T-cell (primary cell): ENCODE results near the gene FUCA1. TPM values are rescaled to one million over a fixed set of nuclear protein-coding genes. Genes with fewer than 3 reads are reported as not detected.
A peak's percentile ranks its signal among the peaks of the same experiment; 100 is the strongest.

Experiments
- ATAC-seq, 4 experiments: fragments of 200-7000 bp in 3 of 4; fragments of 150-1000 bp in 1 of 4; cut with Tn5 transposase; replicated peaks in 1 of 4; 1 replicate in 3 of 4; 2 replicates in 1 of 4; pipeline ENCODE4 v1.10.0; 2021; ENCODE audit warnings: moderate library complexity in 3 of 4, mild to moderate bottlenecking in 2 of 4, moderate number of reproducible peaks in 1 of 4
- CTCF ChIA-PET, 2 donors: fragments of 300-600 bp; sonication (Branson Sonifier 250); formaldehyde crosslinking; loops; one replicate each; lab custom pipeline; 2022; ENCODE audit warnings: antibody characterized with exemption in 2 of 2; lab: Charles Lee
- POLR2A ChIA-PET, 2 donors: fragments of 300-600 bp; sonication (Branson Sonifier 250); formaldehyde crosslinking; loops; one replicate each; lab custom pipeline; 2022; ENCODE audit warnings: antibody characterized with exemption in 2 of 2; lab: Charles Lee
- DNase-seq, 35 experiments: peaks; one replicate each; pipeline versions ENCODE4 v3.0.0 to v3.0.0-alpha.2; 2013 to 2023
- H3K27ac ChIP-seq: one replicate; pipeline ENCODE4 v1.5.1; 2013; ENCODE audit warnings: low read length
- H3K27me3 ChIP-seq, 2 experiments: replicated peaks in 1 of 2; 1 replicate in 1 of 2; 2 replicates in 1 of 2; pipeline versions ENCODE4 v1.6.1 to v1.7.0; 2013; ENCODE audit warnings: low read length in 1 of 2, mixed read lengths in 1 of 2; ENCODE audit not compliant: control insufficient read depth in 2 of 2, insufficient read depth in 2 of 2; ENCODE audit errors: extremely low read depth in 1 of 2
- H3K36me3 ChIP-seq, 2 donors: 1 replicate in 1 of 2; 2 replicates in 1 of 2; pipeline versions ENCODE4 v1.6.1 to v1.7.0; 2013; ENCODE audit warnings: low read length in 1 of 2; ENCODE audit not compliant: control insufficient read depth in 2 of 2, insufficient read depth in 1 of 2; ENCODE audit errors: extremely low read depth in 1 of 2
- H3K4me1 ChIP-seq, 2 experiments: 1 replicate in 1 of 2; 2 replicates in 1 of 2; pipeline versions ENCODE4 v1.6.1 to v1.7.0; 2013; ENCODE audit warnings: low read length in 2 of 2, mixed read lengths in 1 of 2; ENCODE audit not compliant: insufficient read depth in 2 of 2, control insufficient read depth in 1 of 2; ENCODE audit errors: extremely low read depth in 1 of 2
- H3K4me3 ChIP-seq, 2 donors: 1 replicate in 1 of 2; 2 replicates in 1 of 2; pipeline versions ENCODE4 v1.5.1 to v1.7.0; 2013; ENCODE audit warnings: mild to moderate bottlenecking in 2 of 2, low read length in 1 of 2, moderate library complexity in 1 of 2; ENCODE audit not compliant: control insufficient read depth in 1 of 2; ENCODE audit errors: extremely low read depth in 1 of 2
- H3K9me3 ChIP-seq: 2 replicates; pipeline ENCODE4 v1.7.0; 2013
- H3K27ac Mint-ChIP-seq, 2 donors: one replicate each; pipeline ENCODE4 v1.8.0; 2020 to 2021; ENCODE audit warnings: mild to moderate bottlenecking in 2 of 2, mixed read lengths in 2 of 2
- H3K27me3 Mint-ChIP-seq, 2 donors: one replicate each; pipeline ENCODE4 v1.8.0; 2021 to 2022; ENCODE audit warnings: mixed read lengths in 2 of 2
- H3K36me3 Mint-ChIP-seq: one replicate; pipeline ENCODE4 v1.8.0; 2021; ENCODE audit warnings: mixed read lengths
- H3K4me1 Mint-ChIP-seq, 3 donors: one replicate each; pipeline ENCODE4 v1.8.0; 2020 to 2022; ENCODE audit warnings: mixed read lengths in 3 of 3, mild to moderate bottlenecking in 1 of 3
- H3K4me3 Mint-ChIP-seq, 3 donors: one replicate each; pipeline ENCODE4 v1.8.0; 2020 to 2022; ENCODE audit warnings: mild to moderate bottlenecking in 3 of 3, mixed read lengths in 3 of 3, moderate library complexity in 3 of 3
- H3K9me3 Mint-ChIP-seq, 3 donors: one replicate each; pipeline ENCODE4 v1.8.0; 2020 to 2022; ENCODE audit warnings: mixed read lengths in 3 of 3
- WGBS: methylation state at CpG from one replicate; pipeline ENCODE4 v1.1.5; 2013; ENCODE audit warnings: missing lambda C conversion rate; ENCODE audit not compliant: insufficient coverage; 5-methylcytosine and 5-hydroxymethylcytosine counted together
- total RNA-seq, 35 experiments: library from RNA in 6 of 35; stranded (reverse) in 6 of 35; fragments of 120-200 nt in 1 of 35; gene quantifications; one replicate each; pipeline versions ENCODE4 v1.2.1 to v1.2.4 and lab custom pipeline; 2013 to 2026

The FUCA1 gene
- total RNA-seq, 5 donors from 2014 or later (not counting 1 experiment from before 2014, with no cell fraction given): 5.6 to 11.5 (median 10.7) TPM

DNA sequence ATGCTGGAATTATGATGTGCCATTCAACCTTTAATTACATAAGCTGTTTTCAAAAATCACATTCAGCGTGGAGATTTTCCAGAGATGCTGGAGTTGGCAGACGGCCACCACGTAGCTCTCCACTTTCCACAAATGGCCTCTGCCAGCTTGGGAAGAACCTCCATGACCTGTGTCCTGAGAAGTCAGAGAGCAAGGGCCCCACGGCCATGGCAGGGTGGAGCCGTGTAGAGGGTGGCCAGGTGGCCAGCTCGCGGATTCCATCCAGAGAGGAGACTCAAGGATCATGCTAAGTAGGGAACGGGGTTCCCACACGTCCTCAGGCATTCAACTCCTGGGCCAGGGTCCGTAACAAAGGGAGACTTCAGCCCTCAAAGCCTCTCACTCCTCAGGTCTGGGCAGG is 66.2 kb downstream of the FUCA1 start:
- no peak overlapping the region for H3K4me3 ChIP-seq
- Mint-ChIP-seq H3K9me3 (no peaks in the 10 kb centered on the region), H3K27ac (peak overlapping the region; percentile 61 to 69), H3K4me3 (peak overlapping the region; percentile 50 to 87 (median 82)), H3K4me1 (peaks cover 14 to 24% (median 16%) of the 10 kb centered on the region in 3 donors), H3K36me3 (no peaks in the 10 kb centered on the region), H3K27me3 (no peaks in the 10 kb centered on the region)
- H3K27ac ChIP-seq: peak overlapping the region; percentile 87
- DNase-seq (no peak), ATAC-seq (no peak)
- ChIA-PET CTCF (interaction anchor here in 1 of 2 donors (0.6 to 2.1 kb wide), 4 partner anchors 9 to 30 kb away, joined by 3 to 10 read pairs (median 4); no protein-coding TSS in a partner anchor), POLR2A (interaction anchor here in 1 of 2 donors (0.6 kb wide), 1 partner anchor 24 kb away, joined by 9 read pairs; the partner anchor contains the start of gene HMGCL)
- H3K9me3 ChIP-seq: no peaks in the 10 kb centered on the region
- peaks cover 4 to 31% of the 10 kb centered on the region in 2 experiments for H3K4me1 ChIP-seq
- H3K27me3 ChIP-seq: no peaks in the 10 kb centered on the region
- peaks cover 6 to 11% of the 10 kb centered on the region in 2 donors for H3K36me3 ChIP-seq
- WGBS: 85% methylated on average over 10 of the region's 10 CpGs

DNA sequence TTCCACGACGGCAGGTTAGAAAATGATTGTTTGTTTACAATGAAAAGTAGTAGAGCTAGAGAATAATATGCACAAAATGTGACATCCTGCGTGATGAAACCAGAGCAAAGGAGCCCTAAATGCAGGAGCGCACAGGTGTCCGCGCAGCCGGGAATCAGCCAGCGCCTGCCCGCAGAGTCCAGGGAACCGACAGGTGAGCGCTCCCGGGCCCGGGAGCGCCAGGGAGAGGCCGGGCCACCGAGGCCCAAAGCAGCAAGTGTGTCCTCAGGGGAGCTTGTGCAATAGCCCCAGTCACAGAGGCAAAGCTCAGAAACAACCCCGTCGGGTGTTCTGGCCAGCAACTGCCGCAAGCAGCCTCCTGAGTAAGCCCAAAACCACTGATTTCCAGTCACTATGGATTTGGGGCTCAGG is 66.7 kb downstream of the FUCA1 start:
- Mint-ChIP-seq H3K36me3 (no peaks in the 10 kb centered on the region), H3K4me1 (peaks cover 14 to 24% (median 16%) of the 10 kb centered on the region in 3 donors), H3K27me3 (no peaks in the 10 kb centered on the region), H3K9me3 (no peaks in the 10 kb centered on the region), H3K4me3 (peak overlapping the region; percentile 82 to 91 (median 87)), H3K27ac (peak overlapping the region; percentile 76 to 87)
- Histone ChIP-seq H3K27ac (peak overlapping the region; percentile 87), H3K36me3 (peaks cover 6 to 12% of the 10 kb centered on the region in 2 donors), H3K4me1 (peaks cover 4 to 31% of the 10 kb centered on the region in 2 experiments), H3K27me3 (no peaks in the 10 kb centered on the region), H3K9me3 (no peaks in the 10 kb centered on the region), H3K4me3 (peak overlapping the region; percentile 80 to 85)
- ChIA-PET POLR2A (interaction anchor here (0.6 kb wide), 3 partner anchors 24 to 154 kb away, joined by 3 to 9 read pairs (median 6); partner anchors contain the start of gene HMGCL (in 1 of the 2)), CTCF (interaction anchor here in 1 of 2 donors (0.6 to 2.1 kb wide), 6 partner anchors 9 to 67 kb away, joined by 3 to 10 read pairs (median 4); no protein-coding TSS in a partner anchor)
- 56% methylated on average over 19 of the region's 19 CpGs for WGBS
- DNase-seq (no peak), ATAC-seq (no peak)

DNA sequence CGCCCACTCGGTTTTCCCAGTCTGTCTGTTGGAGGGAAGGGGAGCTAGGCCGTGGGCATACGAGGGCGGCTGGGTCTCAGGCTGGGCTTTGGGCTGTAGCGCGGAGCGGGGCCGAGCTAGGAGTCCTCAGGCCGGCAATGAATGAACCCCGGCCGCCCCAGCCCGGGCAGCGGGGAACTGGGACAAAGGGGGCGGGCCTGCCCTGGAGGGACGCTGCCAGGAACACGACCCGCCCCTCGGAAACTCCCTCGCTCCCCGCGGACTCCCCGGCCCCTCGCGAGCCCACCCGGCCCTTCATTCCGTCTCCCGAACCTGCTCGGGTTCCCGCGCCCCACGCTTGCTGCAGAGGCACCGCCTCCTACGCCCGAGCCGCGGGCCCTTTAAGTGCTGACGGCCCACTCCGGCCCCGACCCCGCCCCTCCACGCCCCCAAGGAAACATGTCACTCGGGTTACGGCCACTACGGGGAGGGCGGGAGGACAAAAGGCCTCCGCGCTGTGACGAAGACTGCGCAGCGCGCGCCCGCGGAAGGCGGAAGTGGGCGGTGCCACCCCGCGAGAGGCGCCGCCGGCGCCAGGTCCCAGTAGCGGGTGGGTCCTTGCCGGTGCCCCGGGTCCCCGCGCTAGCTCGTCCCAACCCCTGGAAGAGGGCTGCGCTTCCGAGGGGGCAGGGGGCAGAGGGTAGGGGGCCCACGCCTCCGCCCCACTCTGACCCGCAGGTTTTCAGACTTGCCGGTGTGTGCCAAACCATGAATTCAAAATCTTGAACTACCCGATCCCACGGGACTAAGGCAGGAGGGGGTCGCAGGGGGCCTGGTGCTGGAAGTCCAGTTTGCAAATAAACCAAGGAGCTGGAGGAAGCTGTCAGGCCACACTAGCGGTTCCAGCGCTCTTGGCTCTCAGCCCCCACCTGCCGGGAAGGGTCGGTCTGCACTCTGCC is 67.4 kb downstream of the FUCA1 start, which contains the start of gene GALE:
GALE (minus strand) TSS at position 355 of the 938 bp plus-strand sequence. CDS start 1,747 bp downstream, outside the sequence.
- ChIA-PET CTCF (interaction anchor here in 1 of 2 donors (0.6 to 2.1 kb wide), 9 partner anchors 9 to 119 kb away, joined by 3 to 10 read pairs (median 3); no protein-coding TSS in a partner anchor), POLR2A (interaction anchor here (0.6 kb wide), 3 partner anchors 56 to 456 kb away, joined by 3 to 6 read pairs (median 3); partner anchors contain the start of gene HNRNPR (in 1 of the 2))
- WGBS: under 1% methylated on average over 72 of the region's 82 CpGs

DNA sequence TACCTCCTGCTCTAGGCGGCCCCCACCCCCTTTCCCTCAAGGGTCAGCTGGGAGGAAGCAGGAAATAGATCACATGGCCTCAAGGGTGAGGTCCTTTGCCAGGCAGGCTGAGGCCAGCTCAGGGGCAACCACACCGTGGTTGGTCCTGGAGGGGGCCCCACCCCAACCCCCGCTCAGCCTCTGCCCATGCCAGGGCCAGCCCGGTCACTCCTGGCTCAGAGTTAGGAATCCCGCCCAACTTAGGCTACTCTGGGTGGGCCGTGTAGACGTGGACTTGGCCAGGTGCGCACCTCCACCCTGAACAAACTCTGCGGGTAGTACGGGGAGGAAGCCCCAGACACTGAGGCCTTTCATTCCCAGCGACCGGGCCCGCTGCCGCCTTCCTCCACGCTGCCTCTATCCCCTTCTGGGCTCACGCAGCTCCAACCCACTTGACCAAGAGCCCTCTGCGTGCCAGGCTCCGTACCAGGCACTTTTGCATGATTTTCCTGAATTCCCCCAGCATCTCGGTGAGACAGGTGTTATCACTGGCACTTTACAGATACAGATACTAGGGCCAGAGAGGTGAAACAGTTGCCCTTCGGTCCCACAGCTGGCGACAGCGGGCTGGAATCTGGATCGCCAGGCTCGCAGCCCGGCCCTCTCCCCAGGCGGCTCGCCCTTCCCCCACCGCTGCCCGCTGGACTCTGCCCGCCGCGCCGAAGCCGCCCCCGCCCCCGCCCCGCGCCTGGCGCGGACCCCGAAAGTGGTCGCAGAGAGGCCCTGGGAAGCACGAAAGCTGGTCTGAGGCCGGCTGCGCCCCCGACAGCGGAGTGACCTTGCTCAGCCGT is 68.3 kb downstream of the FUCA1 start:
- Histone ChIP-seq H3K27ac (peak overlapping the region; percentile 60), H3K9me3 (no peaks in the 10 kb centered on the region), H3K36me3 (peaks cover 6 to 16% of the 10 kb centered on the region in 2 donors), H3K4me1 (peaks cover 4 to 31% of the 10 kb centered on the region in 2 experiments), H3K27me3 (no peaks in the 10 kb centered on the region), H3K4me3 (peak overlapping the region; percentile 66 to 85)
- ATAC-seq (no peak), DNase-seq (peak in 2 of 35 experiments; percentile 24 to 33)
- Mint-ChIP-seq H3K9me3 (no peaks in the 10 kb centered on the region), H3K4me3 (peak overlapping the region; percentile 82 to 91 (median 87)), H3K27ac (peak overlapping the region; percentile 80 to 85), H3K27me3 (no peaks in the 10 kb centered on the region), H3K36me3 (peaks cover 3% of the 10 kb centered on the region), H3K4me1 (peaks cover 14 to 24% (median 16%) of the 10 kb centered on the region in 3 donors)
- POLR2A ChIA-PET: interaction anchor here (0.6 to 1.2 kb wide), 2 partner anchors 21 to 246 kb away, joined by 3 to 6 read pairs; partner anchors contain the start of gene PITHD1 (in 1 of the 2)
- 6% methylated on average over 37 of the region's 48 CpGs for WGBS
- CTCF ChIA-PET: interaction anchor here in 1 of 2 donors (0.7 to 2.1 kb wide), 3 partner anchors 8 to 118 kb away, joined by 3 to 5 read pairs (median 3); no protein-coding TSS in a partner anchor

More for the DNA sequence above, 67.4 kb downstream of the FUCA1 start, which contains the start of gene GALE:
- Mint-ChIP-seq H3K9me3 (no peaks in the 10 kb centered on the region), H3K4me3 (peak within 1 kb of the TSS; percentile 82 to 91 (median 87)), H3K27me3 (no peaks in the 10 kb centered on the region), H3K4me1 (peaks cover 14 to 24% (median 16%) of the 10 kb centered on the region in 3 donors), H3K36me3 (no peaks in the 10 kb centered on the region), H3K27ac (peak within 1 kb of the TSS; percentile 80 to 87)
- no peaks in the 10 kb centered on the region for H3K27me3 ChIP-seq
- no peaks in the 10 kb centered on the region for H3K9me3 ChIP-seq
- peak; percentile 90 to 98 (median 96) for DNase-seq
- peak within 1 kb of the TSS; percentile 87 for H3K27ac ChIP-seq
- ATAC-seq: peak; percentile 90 to 95 (median 90)
- peak within 1 kb of the TSS; percentile 80 to 85 for H3K4me3 ChIP-seq
- peaks cover 6 to 15% of the 10 kb centered on the region in 2 donors for H3K36me3 ChIP-seq
- peaks cover 4 to 31% of the 10 kb centered on the region in 2 experiments for H3K4me1 ChIP-seq

DNA sequence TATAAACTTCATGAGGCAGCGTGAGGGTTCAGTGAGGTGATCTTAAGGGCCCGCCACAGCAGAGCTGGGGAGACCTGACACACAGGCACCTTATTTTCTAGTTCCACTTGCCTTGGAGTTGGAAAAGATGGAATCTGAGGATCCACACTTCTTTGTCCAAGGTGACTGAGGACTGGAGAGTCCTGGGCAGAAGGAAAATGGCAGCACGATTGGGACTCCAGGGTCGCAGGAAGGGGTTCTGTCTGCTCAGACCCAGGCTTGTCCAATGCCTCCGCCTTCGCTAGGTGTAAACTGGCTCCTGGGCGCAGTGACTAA is 68.9 kb downstream of the FUCA1 start:
- DNase-seq: no peak
- no peaks in the 10 kb centered on the region for H3K9me3 ChIP-seq
- POLR2A ChIA-PET: interaction anchor here (0.6 to 1.2 kb wide), 2 partner anchors 21 to 246 kb away, joined by 3 to 6 read pairs; partner anchors contain the start of gene PITHD1 (in 1 of the 2)
- H3K4me1 Mint-ChIP-seq: peaks cover 14 to 24% (median 16%) of the 10 kb centered on the region in 3 donors
- no peak for ATAC-seq
- H3K36me3 ChIP-seq: peaks cover 6 to 17% of the 10 kb centered on the region in 2 donors
- peak overlapping the region; percentile 49 for H3K27ac ChIP-seq
- no peaks in the 10 kb centered on the region for H3K9me3 Mint-ChIP-seq
- no peaks in the 10 kb centered on the region for H3K27me3 ChIP-seq
- no peaks in the 10 kb centered on the region for H3K27me3 Mint-ChIP-seq
- CTCF ChIA-PET: interaction anchor here in 1 of 2 donors (1.4 kb wide), 1 partner anchor 10 kb away, joined by 3 read pairs; no protein-coding TSS in a partner anchor
- peak overlapping the region; percentile 66 to 85 for H3K4me3 ChIP-seq
- peak overlapping the region in 1 of 2 donors; percentile 52 for H3K27ac Mint-ChIP-seq
- H3K4me1 ChIP-seq: peaks cover 4 to 31% of the 10 kb centered on the region in 2 experiments
- H3K4me3 Mint-ChIP-seq: peak overlapping the region; percentile 82 to 91 (median 87)
- 72% methylated on average over 3 of the region's 7 CpGs for WGBS
- peaks cover 3% of the 10 kb centered on the region for H3K36me3 Mint-ChIP-seq
